Bladder microvascular endothelial cell (primary cell): ENCODE measurements around the gene DDX39B. TPM values are rescaled to one million over a fixed set of nuclear protein-coding genes. Genes with fewer than 3 reads are reported as not detected.

Experiments
- total RNA-seq: library from RNA; depleted of rRNA; stranded (reverse); fragments of >200 nt; gene quantifications from 2 replicates; pipeline ENCODE4 v1.2.3, GENCODE V29; 2014

DDX39B gene
- total RNA-seq = 309 and 373 TPM in 2 replicates

GRCh38 chr6:31541658-31542521 is at the start of gene DDX39B:
TSS of gene DDX39B (minus strand) at chr6:31542003. CDS start at chr6:31540532, 1,471 bp downstream.

GRCh38 chr6:31586008-31586407 is 44.2 kb upstream of the DDX39B start, which contains the start of gene LST1:
TSS of gene LST1 (plus strand) at chr6:31586277. CDS start at chr6:31587300, 1,023 bp downstream.

GRCh38 chr6:31582230-31582643 is 40.4 kb upstream of the DDX39B start, which contains the start of gene LTB:
TSS of gene LTB (minus strand) at chr6:31582424. CDS start at chr6:31582417, 7 bp downstream.

GRCh38 chr6:31575335-31575901 is 33.6 kb upstream of the DDX39B start, which contains the start of gene TNF:
TSS of gene TNF (plus strand) at chr6:31575565. CDS start at chr6:31575742, 177 bp downstream.

GRCh38 chr6:31572041-31572911 is 30.5 kb upstream of the DDX39B start, which contains the start of gene LTA:
TSS of gene LTA (plus strand) at chr6:31572289. CDS start at chr6:31572743, 454 bp downstream.

GRCh38 chr6:31546958-31547726 is 5.3 kb upstream of the DDX39B start, which contains the start of gene NFKBIL1:
TSS of gene NFKBIL1 (plus strand) at chr6:31547608. CDS start at chr6:31547695, 87 bp downstream.

GRCh38 chr6:31546339-31546957 is 4.6 kb upstream of the DDX39B start, which contains the start of gene ATP6V1G2:
TSS of gene ATP6V1G2 (minus strand) at chr6:31546608. CDS start at chr6:31546559, 49 bp downstream.

GRCh38 chr6:31528821-31529328 is 12.9 kb downstream of the DDX39B start, which contains the start of gene MCCD1:
TSS of gene MCCD1 (plus strand) at chr6:31528962. CDS start at chr6:31529015, 53 bp downstream.

GRCh38 chr6:31497531-31498476 is 44.0 kb downstream of the DDX39B start, which contains the start of gene MICB:
TSS of gene MICB (plus strand) at chr6:31498145. CDS start at chr6:31498194, 49 bp downstream.

Other genes with a start within 250 kb of the DDX39B start
- 1,116 and 1,298 TPM in 2 replicates for gene HLA-B, start 184.8 kb downstream of the DDX39B start, total RNA-seq
- 34.1 and 56.0 TPM in 2 replicates for gene MICA, start 138.4 kb downstream of the DDX39B start, total RNA-seq
- gene MICB, start 43.9 kb downstream of the DDX39B start, total RNA-seq = 13.6 and 25.9 TPM in 2 replicates
- not detected in 2 replicates for gene MCCD1, start 13.0 kb downstream of the DDX39B start, total RNA-seq
- gene ATP6V1G2, start 4.6 kb upstream of the DDX39B start, total RNA-seq = 0.49 and 0.94 TPM in 2 replicates
- gene NFKBIL1, start 5.6 kb upstream of the DDX39B start, total RNA-seq = 18.3 and 27.2 TPM in 2 replicates
- gene LTA, start 30.3 kb upstream of the DDX39B start, total RNA-seq = not detected in 2 replicates
- 0.13 TPM in 1 of 2 replicates, not detected in the other for gene TNF, start 33.6 kb upstream of the DDX39B start, total RNA-seq
- 4.9 and 39.7 TPM in 2 replicates for gene LTB, start 40.4 kb upstream of the DDX39B start, total RNA-seq
- 0.32 and 0.57 TPM in 2 replicates for gene LST1, start 44.3 kb upstream of the DDX39B start, total RNA-seq
- not detected in 2 replicates for gene NCR3, start 51.0 kb upstream of the DDX39B start, total RNA-seq
- gene AIF1, start 73.2 kb upstream of the DDX39B start, total RNA-seq = not detected in 2 replicates
- gene PRRC2A, start 78.7 kb upstream of the DDX39B start, total RNA-seq = 21.0 and 56.6 TPM in 2 replicates
- gene BAG6, start 110.7 kb upstream of the DDX39B start, total RNA-seq = 83.2 and 204 TPM in 2 replicates
- gene APOM, start 113.9 kb upstream of the DDX39B start, total RNA-seq = 0.16 and 0.25 TPM in 2 replicates
- gene C6orf47, start 118.8 kb upstream of the DDX39B start, total RNA-seq = 18.5 and 21.6 TPM in 2 replicates
- gene GPANK1, start 123.0 kb upstream of the DDX39B start, total RNA-seq = 11.8 and 12.3 TPM in 2 replicates
- 77.5 and 79.2 TPM in 2 replicates for gene CSNK2B, start 124.1 kb upstream of the DDX39B start, total RNA-seq
- gene LY6G5B, start 128.0 kb upstream of the DDX39B start, total RNA-seq = 1.1 and 5.3 TPM in 2 replicates
- 1.8 and 2.1 TPM in 2 replicates for gene LY6G5C, start 139.1 kb upstream of the DDX39B start, total RNA-seq
- 48.6 and 84.4 TPM in 2 replicates for gene ABHD16A, start 161.3 kb upstream of the DDX39B start, total RNA-seq
- not detected in 2 replicates for gene LY6G6F, start 164.9 kb upstream of the DDX39B start, total RNA-seq
- not detected in 2 replicates for gene LY6G6D, start 173.3 kb upstream of the DDX39B start, total RNA-seq
- gene LY6G6C, start 179.7 kb upstream of the DDX39B start, total RNA-seq = not detected in 2 replicates
- not detected in 2 replicates for gene MPIG6B, start 181.4 kb upstream of the DDX39B start, total RNA-seq
- 86.0 and 129 TPM in 2 replicates for gene DDAH2, start 187.3 kb upstream of the DDX39B start, total RNA-seq
- 347 and 730 TPM in 2 replicates for gene CLIC1, start 194.5 kb upstream of the DDX39B start, total RNA-seq
- gene MSH5, start 198.0 kb upstream of the DDX39B start, total RNA-seq = 4.9 and 5.8 TPM in 2 replicates
- 1.3 and 2.9 TPM in 2 replicates for gene SAPCD1, start 220.7 kb upstream of the DDX39B start, total RNA-seq
- gene VWA7, start 235.3 kb upstream of the DDX39B start, total RNA-seq = 0.32 and 0.38 TPM in 2 replicates